Keratinocyte (primary cell): ENCODE measurements around the gene DENND5A. TPM values are rescaled to one million over a fixed set of nuclear protein-coding genes. Genes with fewer than 3 reads are reported as not detected.

Source experiments
- DNase-seq: peaks from one replicate; pipeline ENCODE4 v3.0.0-alpha.2; 2011; ENCODE audit warnings: low read depth, missing footprints, low spot score
- FAIRE-seq: peaks from 2 replicates; lab custom pipeline; 2011; peaks lifted over from hg19 to GRCh38; lab: Jason Lieb, UNC
- H2AFZ ChIP-seq: 2 replicates; pipeline ENCODE4 v1.6.0; 2012; ENCODE audit warnings: low read length, control low read depth, inconsistent platforms; ENCODE audit not compliant: control insufficient read depth
- H3K27ac ChIP-seq: 2 replicates; pipeline ENCODE4 v1.5.1; 2011; ENCODE audit warnings: low read length; ENCODE audit not compliant: control insufficient read depth, insufficient read depth
- H3K27me3 ChIP-seq: 3 replicates; pipeline ENCODE4 v1.6.0; 2011; ENCODE audit warnings: low read length; ENCODE audit not compliant: control insufficient read depth, insufficient read depth; ENCODE audit errors: extremely low read depth
- H3K36me3 ChIP-seq, 2 experiments: 2 replicates in 1 of 2; 3 replicates in 1 of 2; pipeline ENCODE4 v1.5.1; 2011; ENCODE audit warnings: low read length in 2 of 2, mild to moderate bottlenecking in 1 of 2; ENCODE audit not compliant: control insufficient read depth in 2 of 2, insufficient read depth in 2 of 2; ENCODE audit errors: extremely low read depth in 1 of 2
- H3K4me1 ChIP-seq: 3 replicates; pipeline ENCODE4 v1.5.1; 2011; ENCODE audit warnings: low read length; ENCODE audit not compliant: control insufficient read depth, insufficient read depth; ENCODE audit errors: extremely low read depth
- H3K4me2 ChIP-seq: 3 replicates; pipeline ENCODE4 v1.6.0; 2011; ENCODE audit warnings: low read depth, low read length; ENCODE audit not compliant: control insufficient read depth, insufficient read depth; ENCODE audit errors: extremely low read depth
- H3K4me3 ChIP-seq, 3 experiments: fragments of 200-600 bp in 1 of 3; sonication (generic) in 1 of 3; 2 replicates in 2 of 3; 3 replicates in 1 of 3; pipeline ENCODE4 v1.5.1; 2011 to 2016; ENCODE audit warnings: low read length in 3 of 3, mild to moderate bottlenecking in 3 of 3, control low read depth in 2 of 3, inconsistent platforms in 1 of 3, low read depth in 1 of 3, mixed read lengths in 1 of 3, mixed run types in 1 of 3, moderate library complexity in 1 of 3; ENCODE audit not compliant: control insufficient read depth in 2 of 3, insufficient read depth in 2 of 3; ENCODE audit errors: extremely low read depth in 1 of 3
- H3K79me2 ChIP-seq: 2 replicates; pipeline ENCODE4 v1.6.0; 2012; ENCODE audit warnings: low read length; ENCODE audit not compliant: control insufficient read depth, insufficient read depth
- H3K9ac ChIP-seq: 3 replicates; pipeline ENCODE4 v1.6.0; 2011; ENCODE audit warnings: low read length; ENCODE audit not compliant: control insufficient read depth, insufficient read depth; ENCODE audit errors: extremely low read depth
- H3K9me1 ChIP-seq: 3 replicates; pipeline ENCODE4 v1.6.0; 2011; ENCODE audit warnings: low read length; ENCODE audit not compliant: control insufficient read depth, insufficient read depth; ENCODE audit errors: extremely low read depth
- H3K9me3 ChIP-seq: 2 replicates; pipeline ENCODE4 v1.5.1; 2012; ENCODE audit warnings: low read depth, low read length; ENCODE audit not compliant: control insufficient read depth
- H4K20me1 ChIP-seq: 3 replicates; pipeline ENCODE4 v1.6.0; 2011; ENCODE audit warnings: low read length; ENCODE audit not compliant: control insufficient read depth, insufficient read depth; ENCODE audit errors: extremely low read depth
- EZH2 ChIP-seq: IDR thresholded peaks from one replicate; pipeline ENCODE4 v1.6.1; 2012; ENCODE audit warnings: inconsistent platforms, mild to moderate bottlenecking, low read length, moderate library complexity
- dilution Hi-C: fragments of 300-500 bp; cut with MboI; formaldehyde crosslinking; loops from one replicate; pipeline ENCODE4 v1.7.0; 2020; ENCODE audit warnings: low sequenced_read_pairs; ENCODE audit not compliant: extremely low pct_ligation_motif_present
- polyA plus RNA-seq, 5 experiments: library from polyadenylated mRNA; depleted of rRNA in 3 of 5; stranded (reverse) in 3 of 5; stranded (forward) in 1 of 5; unstranded in 1 of 5; fragments of >200 nt; gene quantifications; 1 replicate in 1 of 5; 2 replicates in 3 of 5; 3 replicates in 1 of 5; pipeline versions ENCODE4 v1.2.1 to v1.2.3, GENCODE V29; 2011 to 2012; ENCODE audit warnings: missing spikeins in 2 of 5, low read depth in 1 of 5, low replicate concordance in 1 of 5
- TF ChIP-seq, protein P1 (sequence below), 3 experiments: IDR thresholded peaks in 1 of 3; conservative IDR thresholded peaks in 1 of 3; optimal IDR thresholded peaks in 1 of 3; 2 replicates in 2 of 3; 3 replicates in 1 of 3; pipeline versions ENCODE3 to v1.5.1; 2011; ENCODE audit warnings: low read length in 3 of 3, mild to moderate bottlenecking in 3 of 3, moderate library complexity in 2 of 3, control low read depth in 1 of 3, inconsistent platforms in 1 of 3; ENCODE audit not compliant: insufficient read depth in 2 of 3; ENCODE audit errors: extremely low read depth in 1 of 3

The DENND5A gene
- polyA plus RNA-seq, 1 donor (not counting 4 experiments of a cell fraction or from before 2014, with no cell fraction given), result 49.1 TPM

DNA sequence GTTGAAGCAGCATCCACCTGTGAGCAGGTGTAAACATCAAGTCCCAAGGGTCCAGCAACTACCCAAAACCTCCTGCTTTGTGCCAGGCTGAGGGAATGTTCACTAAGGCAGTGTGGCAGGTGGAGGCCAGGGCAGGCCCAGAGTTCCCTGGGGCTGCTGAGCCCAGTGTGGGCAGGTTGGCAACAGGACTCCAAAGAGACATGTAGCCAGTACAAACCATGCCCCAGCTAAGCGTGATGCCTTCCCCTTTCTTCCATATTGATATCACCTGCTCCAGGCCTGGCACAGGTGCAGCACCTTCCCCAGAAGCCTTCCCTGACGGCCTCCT is 143.7 kb downstream of the DENND5A start:
- no peaks in the 10 kb centered on the region for H3K9me3 ChIP-seq
- H3K4me2 ChIP-seq, result no peak overlapping the region
- no peaks in the 10 kb centered on the region for H3K27me3 ChIP-seq
- H3K79me2 ChIP-seq, result no peaks in the 10 kb centered on the region
- H3K36me3 ChIP-seq, result no peaks in the 10 kb centered on the region
- H3K9me1 ChIP-seq, result no peaks in the 10 kb centered on the region
- DNase-seq, result no peak
- no peak overlapping the region for H2AFZ ChIP-seq
- no peaks in the 10 kb centered on the region for H4K20me1 ChIP-seq
- H3K9ac ChIP-seq, result no peak overlapping the region
- no peak overlapping the region for H3K27ac ChIP-seq
- TF ChIP-seq, protein P1, sequence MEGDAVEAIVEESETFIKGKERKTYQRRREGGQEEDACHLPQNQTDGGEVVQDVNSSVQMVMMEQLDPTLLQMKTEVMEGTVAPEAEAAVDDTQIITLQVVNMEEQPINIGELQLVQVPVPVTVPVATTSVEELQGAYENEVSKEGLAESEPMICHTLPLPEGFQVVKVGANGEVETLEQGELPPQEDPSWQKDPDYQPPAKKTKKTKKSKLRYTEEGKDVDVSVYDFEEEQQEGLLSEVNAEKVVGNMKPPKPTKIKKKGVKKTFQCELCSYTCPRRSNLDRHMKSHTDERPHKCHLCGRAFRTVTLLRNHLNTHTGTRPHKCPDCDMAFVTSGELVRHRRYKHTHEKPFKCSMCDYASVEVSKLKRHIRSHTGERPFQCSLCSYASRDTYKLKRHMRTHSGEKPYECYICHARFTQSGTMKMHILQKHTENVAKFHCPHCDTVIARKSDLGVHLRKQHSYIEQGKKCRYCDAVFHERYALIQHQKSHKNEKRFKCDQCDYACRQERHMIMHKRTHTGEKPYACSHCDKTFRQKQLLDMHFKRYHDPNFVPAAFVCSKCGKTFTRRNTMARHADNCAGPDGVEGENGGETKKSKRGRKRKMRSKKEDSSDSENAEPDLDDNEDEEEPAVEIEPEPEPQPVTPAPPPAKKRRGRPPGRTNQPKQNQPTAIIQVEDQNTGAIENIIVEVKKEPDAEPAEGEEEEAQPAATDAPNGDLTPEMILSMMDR (optimal IDR thresholded peaks at IDR 0.05 in 1 of 3, IDR thresholded peaks at IDR 0.05 in 1 of 3, conservative IDR thresholded peaks at IDR 0.05 in 1 of 3; ENCODE audit: extremely low read depth in 1 of 3, insufficient read depth in 2 of 3, low read length in 3 of 3), result no peak
- TF ChIP-seq EZH2, result no peak
- H3K4me3 ChIP-seq, result no peak overlapping the region
- H3K4me1 ChIP-seq, result no peaks in the 10 kb centered on the region
- dilution Hi-C loops, result no loop called here
- FAIRE-seq, result no peak

DNA sequence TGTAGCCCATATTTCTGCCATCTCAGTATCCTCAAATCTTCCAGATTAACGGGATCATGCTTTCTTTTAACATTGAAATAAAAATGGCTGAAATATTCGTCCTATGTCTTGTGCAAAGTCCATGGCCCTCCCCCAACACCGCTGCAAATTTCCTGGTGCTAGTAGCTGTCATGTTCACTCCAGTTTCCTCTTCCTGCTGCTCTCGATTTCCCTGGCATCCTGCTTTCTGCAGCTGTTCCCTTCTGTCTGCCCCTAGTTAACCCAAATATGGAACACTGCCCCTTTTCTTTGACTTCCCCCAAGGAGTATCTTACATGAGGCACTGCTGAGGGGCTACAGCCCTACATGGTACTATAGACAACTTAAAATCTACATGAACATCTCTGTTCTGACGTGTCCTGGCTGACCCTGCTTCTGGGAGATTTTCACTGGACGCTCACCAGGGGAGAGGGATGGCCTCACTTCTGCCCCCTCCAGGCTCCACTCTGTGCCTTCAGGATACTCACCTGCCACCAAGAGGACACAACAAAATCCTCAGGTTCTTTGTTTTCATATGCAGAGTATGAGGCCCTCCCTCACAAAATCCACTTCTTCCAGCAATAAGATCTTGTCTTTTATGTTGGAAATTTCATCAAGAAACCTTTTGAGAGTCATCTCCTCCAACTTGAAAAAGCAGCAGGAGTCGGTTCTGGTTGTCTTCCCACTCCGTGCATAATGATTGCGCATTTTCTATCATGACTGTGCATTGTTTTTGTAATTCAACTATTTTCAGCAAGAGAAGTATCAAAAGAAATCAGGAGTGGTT is 144.3 kb downstream of the DENND5A start:
- FAIRE-seq (no peak), DNase-seq (no peak)
- no peaks in the 10 kb centered on the region for H3K79me2 ChIP-seq
- no peaks in the 10 kb centered on the region for H3K36me3 ChIP-seq
- H3K9me3 ChIP-seq, result no peaks in the 10 kb centered on the region
- no peak overlapping the region for H2AFZ ChIP-seq
- H3K9ac ChIP-seq, result no peak overlapping the region
- H3K4me1 ChIP-seq, result no peaks in the 10 kb centered on the region
- H3K27me3 ChIP-seq, result no peaks in the 10 kb centered on the region
- H3K27ac ChIP-seq, result no peak overlapping the region
- dilution Hi-C loops, result no loop called here
- H3K4me2 ChIP-seq, result no peak overlapping the region
- no peaks in the 10 kb centered on the region for H4K20me1 ChIP-seq
- no peak for TF ChIP-seq EZH2
- TF ChIP-seq, protein P1 (optimal IDR thresholded peaks at IDR 0.05 in 1 of 3, IDR thresholded peaks at IDR 0.05 in 1 of 3, conservative IDR thresholded peaks at IDR 0.05 in 1 of 3; ENCODE audit: extremely low read depth in 1 of 3, insufficient read depth in 2 of 3, low read length in 3 of 3), result peak in 2 of 3 experiments; percentile 15 to 23
- H3K9me1 ChIP-seq, result no peaks in the 10 kb centered on the region
- H3K4me3 ChIP-seq, result no peak overlapping the region
